GM19452 (cell line): ENCODE data around the gene EDN1.

Source experiments
- ATAC-seq: cut with Tn5 transposase; IDR thresholded peaks from one replicate; pipeline ENCODE4 v1.9.1; 2021; ENCODE audit not compliant: unreplicated experiment

Gene EDN1

DNA sequence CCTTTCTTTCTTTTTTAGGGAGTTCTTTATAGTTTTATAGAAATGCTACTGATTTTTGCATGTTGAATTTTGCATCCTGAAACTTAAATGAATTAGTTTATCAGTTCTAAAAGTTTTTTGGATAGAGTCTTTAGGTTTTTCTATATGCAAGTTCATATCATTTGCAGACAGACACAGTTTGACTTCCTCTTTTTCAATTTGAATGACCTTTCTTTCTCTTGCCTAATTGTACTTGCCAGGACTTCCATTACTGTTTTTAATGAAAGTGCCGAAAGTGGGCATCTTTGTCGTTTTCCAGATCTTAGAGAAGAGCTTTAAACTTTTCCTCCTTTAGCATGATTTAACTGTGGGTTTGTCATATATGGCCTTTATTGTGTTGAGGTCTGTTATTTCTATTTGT lies 21.1 kb upstream of the EDN1 start:
- no peak for ATAC-seq

DNA sequence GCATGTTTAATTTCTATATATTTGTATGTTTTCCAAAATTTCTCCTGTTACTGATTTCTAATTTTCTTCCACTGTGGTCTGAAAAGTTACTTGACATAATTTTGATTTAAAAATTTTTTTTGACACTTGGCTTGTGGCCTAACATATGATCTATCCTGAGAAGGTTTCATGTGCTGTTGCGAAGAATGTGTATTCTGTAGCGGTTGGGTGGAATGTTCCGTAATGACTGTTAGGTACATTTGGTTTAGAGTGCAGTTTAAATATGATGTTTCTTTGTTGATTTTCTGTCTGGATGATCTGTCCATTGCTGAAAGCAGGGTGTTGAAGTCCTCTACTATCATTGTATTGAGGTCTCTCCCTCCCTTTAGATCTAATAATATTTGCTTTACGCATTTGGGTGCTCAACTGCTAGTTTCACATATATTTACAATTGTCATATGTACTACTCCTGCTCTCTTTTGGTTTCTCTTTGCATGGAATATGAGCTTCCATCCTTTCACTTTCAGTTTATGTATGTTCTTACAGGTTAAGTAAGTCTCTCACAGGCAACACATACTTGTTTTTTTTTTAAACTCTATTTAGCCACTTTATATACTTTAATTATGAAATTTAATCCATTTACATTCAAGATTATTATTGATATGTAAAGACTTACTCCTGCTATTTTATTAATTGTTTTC lies 19.5 kb upstream of the EDN1 start:
- ATAC-seq: no peak

GRCh38 chr6:12271594-12271993 lies 18.6 kb upstream of the EDN1 start:
- no peak for ATAC-seq

DNA sequence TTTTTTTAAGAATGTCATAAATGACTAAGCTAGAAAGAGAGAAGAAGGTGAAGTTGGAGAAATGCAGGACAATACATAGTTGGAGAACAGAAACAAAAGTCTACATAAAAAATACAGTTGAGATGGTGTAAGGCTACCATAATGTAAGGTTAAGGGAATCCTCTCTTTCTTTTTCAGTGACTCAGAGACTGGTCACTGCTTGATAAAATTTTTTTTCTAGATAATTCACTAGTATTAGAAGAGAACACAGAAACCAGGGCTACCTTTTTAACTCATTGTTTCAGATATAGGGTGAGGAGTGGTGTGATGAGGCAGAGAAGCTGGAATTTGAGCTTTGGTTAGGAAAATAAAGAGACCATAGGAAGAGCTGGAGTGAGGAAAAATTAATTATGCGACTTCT lies 18.2 kb upstream of the EDN1 start:
- ATAC-seq: no peak

- no peak for ATAC-seq
Measured at GRCh38 chr6:12275107-12275506, 15.1 kb upstream of the EDN1 start.

DNA sequence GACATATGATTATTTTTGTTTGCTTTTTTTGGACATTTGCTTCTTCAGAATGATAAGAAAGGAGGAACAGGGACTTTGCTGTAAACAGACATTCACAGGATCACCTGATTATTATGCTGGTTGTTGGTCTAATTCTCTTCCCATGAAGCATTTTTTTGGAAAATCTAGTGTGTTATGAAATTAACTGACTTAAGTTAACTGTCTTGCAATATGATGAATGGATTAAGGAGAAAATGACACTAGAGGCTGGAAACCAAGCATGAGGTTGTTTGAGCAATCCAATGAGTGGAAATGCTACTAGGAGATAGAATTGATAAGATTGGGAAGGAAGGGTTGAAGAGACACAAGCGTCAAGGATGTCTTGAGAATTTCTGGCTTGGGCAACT lies 13.2 kb upstream of the EDN1 start:
- no peak for ATAC-seq

- no peak for ATAC-seq
Measured at GRCh38 chr6:12277386-12277785, 12.8 kb upstream of the EDN1 start.

- no peak for ATAC-seq
Measured at GRCh38 chr6:12278915-12279314, 11.2 kb upstream of the EDN1 start.

GRCh38 chr6:12279322-12280091 lies 10.7 kb upstream of the EDN1 start:
- ATAC-seq: no peak

- ATAC-seq: no peak
Measured at GRCh38 chr6:12280458-12280857, 9.7 kb upstream of the EDN1 start.

DNA sequence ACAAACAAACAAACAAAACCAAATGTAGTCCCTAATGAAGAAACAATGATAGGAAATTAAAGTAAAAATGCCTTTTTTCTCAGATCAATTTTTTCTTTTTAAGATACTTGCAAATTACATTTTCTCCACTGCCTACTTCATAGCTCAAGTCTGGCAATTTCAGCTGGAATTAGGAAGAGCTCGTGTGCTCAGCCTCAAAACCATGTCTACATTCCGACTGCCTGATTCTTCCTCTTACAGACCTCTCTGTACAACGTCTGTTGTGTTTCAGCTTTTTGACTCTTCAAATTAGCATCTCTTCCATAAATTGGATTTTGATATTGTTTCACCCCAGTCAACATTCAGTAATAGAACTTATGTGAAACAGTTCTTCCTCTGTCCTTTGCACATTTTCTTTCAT lies 9.3 kb upstream of the EDN1 start:
- no peak for ATAC-seq

DNA sequence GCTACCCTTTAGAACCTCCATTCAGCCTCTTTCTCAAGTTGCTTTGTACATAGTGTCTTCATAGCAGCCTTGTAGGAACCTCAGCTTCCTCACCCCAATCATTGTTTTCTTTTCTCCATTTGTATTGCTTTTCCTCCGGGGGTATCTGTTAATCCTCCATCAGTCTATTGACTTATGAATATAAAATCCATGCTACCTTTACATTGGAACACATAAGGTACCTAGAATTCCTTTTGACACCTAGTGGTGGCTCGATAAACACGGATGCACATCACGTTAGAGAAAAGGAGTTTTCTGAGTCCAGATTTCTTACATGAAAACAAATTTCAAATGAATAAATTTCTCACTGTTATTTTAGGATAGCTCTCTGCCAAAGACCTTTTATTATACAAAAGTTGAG lies 6.3 kb upstream of the EDN1 start:
- no peak for ATAC-seq

DNA sequence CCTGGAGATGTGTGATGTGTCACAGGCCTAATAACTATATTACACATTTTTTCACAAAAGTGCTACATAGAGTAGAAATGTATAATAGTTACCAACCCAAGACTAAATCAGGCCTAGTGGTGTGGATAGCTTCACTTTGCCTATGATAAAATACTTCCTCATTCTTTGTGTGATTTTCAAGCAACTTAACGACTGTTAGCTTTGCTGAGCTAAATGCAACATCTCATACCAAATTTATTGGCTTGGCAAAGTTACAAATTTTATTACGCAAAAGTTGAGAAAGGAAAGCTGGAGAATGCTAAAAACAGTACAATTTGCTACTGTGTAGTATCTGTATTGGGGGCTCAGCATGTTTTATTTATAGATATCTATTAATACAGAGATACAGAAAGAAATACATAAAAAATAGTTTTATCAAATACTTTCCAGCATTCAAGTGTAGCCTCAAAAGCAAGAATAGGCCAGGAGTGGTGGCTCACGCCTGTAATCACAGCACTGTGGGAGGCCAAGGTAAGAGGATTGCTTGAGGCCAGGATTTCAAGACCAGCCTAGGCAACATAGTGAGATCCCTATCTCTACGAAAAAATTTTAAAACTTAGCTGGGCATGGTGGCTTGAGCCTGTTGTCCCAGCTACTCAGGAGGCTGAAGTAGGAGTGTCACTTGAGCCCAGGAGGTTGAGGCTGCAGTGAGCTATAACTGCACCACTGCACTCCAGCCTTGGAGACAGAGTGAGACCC lies 3.6 kb upstream of the EDN1 start:
- ATAC-seq: no peak

DNA sequence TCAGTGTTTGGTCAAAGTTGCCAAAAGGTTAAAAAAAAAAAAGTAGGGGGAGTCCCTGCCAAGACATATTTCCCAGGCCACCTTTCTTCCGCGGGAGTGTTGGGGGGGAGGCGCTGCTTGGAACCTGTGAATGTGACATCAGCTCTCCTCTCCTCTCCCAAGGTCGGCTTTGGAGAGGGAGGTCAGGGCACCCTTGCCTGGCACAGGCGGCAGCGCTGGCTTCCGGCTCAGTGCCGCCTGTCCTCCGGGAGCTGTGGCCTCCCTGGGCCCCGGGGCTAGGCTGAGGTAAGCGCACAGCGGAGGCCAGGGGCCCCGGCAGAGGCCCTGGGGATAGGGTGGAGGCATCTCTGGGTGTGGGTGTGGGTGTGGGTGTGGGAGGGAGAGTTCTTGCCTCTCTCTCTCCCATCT lies 1.9 kb upstream of the EDN1 start:
- no peak for ATAC-seq

DNA sequence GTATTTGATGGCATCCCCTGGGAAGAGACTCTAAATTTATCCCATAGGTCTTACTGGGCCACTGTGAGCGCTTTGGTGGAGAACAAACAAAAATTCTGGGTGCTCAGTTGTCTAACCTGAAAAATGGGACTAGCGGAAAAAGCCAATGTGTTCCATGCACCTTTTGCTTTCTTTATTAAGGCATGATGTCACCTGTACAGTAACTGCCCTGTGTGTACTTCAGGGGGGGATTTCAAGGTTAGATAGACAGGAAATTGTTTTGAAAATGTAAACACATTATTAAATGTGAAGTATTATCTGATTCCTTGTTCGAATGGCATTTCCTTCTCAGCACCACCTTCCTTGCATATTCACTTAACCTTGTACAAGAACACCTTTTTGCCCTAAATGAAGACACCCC lies 1.2 kb upstream of the EDN1 start:
- ATAC-seq: no peak

- no peak for ATAC-seq
Measured at GRCh38 chr6:12289365-12289919, 719 bp upstream of the EDN1 start.

DNA sequence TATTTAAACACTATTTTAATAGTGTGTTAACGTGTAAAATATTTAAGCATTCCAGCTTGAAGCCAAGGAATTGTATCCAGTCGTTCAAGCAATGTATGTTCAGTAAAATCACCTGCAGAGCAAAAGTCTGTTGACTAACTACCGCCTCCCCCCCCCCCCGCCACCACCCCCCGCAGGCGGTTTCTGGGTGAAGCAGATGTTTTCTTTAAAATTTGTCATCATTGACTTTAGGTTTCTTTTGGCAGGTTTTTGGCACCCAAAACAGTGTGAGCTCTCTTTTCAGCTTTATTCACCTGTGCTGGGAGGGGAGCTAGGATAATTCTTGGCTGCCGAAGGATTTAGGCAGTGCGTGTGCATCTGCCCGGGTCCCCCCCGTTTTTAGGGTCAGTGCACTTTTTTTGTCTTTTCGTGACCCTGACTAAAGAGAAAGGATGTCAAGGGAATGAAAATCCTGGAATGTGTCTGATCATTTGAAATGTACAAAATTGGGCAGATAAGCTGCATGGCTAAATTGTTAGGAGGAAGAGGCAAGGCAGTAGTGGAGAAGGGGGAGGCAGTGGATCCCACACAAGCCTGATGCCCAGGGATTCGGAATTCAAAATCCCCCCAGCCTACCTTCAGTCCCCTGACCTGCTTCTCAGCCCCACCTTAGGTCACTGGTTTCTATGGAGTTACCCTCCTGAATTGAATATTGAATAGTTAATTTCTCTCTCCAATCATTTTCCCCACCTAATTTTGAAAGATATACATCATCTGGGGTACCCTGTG lies 1.1 kb downstream of the EDN1 start:
- ATAC-seq: no peak

- ATAC-seq: no peak
Measured at GRCh38 chr6:12291839-12292604, 1.9 kb downstream of the EDN1 start.

DNA sequence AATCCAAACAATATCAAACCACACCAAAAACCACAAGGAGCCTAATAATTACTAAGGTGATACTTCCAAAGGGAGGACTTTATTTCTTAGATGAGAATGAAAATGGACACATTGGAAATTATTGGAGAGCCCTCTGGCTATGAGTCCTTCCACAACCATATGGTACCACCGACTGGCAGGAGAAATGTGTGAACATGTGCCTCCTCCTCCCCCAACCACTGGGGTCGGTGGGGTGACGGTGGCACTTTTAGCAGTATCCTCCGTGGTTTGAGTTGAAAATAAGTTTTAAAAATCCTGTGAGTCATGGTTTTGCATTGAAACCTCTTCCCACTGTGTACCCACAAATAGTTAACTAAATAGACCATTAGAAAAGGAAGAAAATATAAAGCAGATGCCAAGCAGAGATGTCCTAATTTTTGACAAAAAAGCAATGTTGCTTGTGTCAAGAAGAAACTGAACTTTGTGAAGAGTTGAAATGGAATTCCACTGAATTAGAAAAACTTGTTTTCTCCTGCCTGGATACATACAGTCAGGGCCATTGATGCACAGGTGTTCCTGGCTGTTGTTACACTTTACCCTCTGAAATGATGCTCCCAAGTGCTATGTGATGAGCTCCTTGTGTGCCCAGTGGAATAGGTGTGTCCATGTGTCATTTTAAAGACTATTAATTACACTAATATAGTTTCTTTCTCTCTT lies 3.2 kb downstream of the EDN1 start:
- ATAC-seq: no peak
